Gastrocnemius medialis (tissue), 4 donors: Measurements from ENCODE around the gene WFDC1.

Experiments used
- POLR2A ChIP-seq, 2 donors: fragments of 450-650 bp; IDR thresholded peaks; one replicate each; pipeline ENCODE4 v1.6.1; 2017; ENCODE audit warnings: antibody characterized with exemption in 2 of 2, mild to moderate bottlenecking in 2 of 2, moderate library complexity in 2 of 2
- TF ChIP-seq, protein P1 (sequence below), 5 experiments: fragments of 450-650 bp in 3 of 5; fragments of 200-600 bp in 2 of 5; sonication (generic) in 2 of 5; IDR thresholded peaks in 4 of 5; conservative IDR thresholded peaks in 1 of 5; 1 replicate in 4 of 5; 2 replicates in 1 of 5; pipeline ENCODE4 v1.5.1; 2016 to 2019; ENCODE audit warnings: antibody characterized with exemption in 5 of 5, mild to moderate bottlenecking in 3 of 5, moderate library complexity in 3 of 5

DNA sequence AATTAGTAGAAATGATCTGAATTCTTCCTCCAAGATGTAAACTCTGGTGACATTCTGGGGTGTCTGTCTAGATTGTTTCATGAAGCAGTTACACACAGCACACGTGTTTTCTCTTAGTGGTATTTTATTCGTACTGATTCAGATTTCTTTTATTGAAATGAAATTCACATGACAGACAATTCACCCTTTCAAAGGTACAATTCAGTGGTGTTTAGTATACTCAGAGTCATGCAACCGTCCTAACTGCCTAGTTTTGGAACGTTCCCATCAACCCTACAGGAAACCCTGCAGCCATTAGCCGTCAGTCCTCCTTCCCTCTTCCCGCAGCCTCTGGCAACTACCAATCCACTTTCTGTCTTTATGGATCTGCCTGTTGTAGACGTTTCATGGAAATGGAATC is 8.8 kb downstream of the WFDC1 start:
- TF ChIP-seq, protein P1, sequence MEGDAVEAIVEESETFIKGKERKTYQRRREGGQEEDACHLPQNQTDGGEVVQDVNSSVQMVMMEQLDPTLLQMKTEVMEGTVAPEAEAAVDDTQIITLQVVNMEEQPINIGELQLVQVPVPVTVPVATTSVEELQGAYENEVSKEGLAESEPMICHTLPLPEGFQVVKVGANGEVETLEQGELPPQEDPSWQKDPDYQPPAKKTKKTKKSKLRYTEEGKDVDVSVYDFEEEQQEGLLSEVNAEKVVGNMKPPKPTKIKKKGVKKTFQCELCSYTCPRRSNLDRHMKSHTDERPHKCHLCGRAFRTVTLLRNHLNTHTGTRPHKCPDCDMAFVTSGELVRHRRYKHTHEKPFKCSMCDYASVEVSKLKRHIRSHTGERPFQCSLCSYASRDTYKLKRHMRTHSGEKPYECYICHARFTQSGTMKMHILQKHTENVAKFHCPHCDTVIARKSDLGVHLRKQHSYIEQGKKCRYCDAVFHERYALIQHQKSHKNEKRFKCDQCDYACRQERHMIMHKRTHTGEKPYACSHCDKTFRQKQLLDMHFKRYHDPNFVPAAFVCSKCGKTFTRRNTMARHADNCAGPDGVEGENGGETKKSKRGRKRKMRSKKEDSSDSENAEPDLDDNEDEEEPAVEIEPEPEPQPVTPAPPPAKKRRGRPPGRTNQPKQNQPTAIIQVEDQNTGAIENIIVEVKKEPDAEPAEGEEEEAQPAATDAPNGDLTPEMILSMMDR (IDR thresholded peaks at IDR 0.05 in 4 of 5, conservative IDR thresholded peaks at IDR 0.05 in 1 of 5): no peak
- no peak for TF ChIP-seq POLR2A (IDR thresholded peaks at IDR 0.05)
